Measurements from ENCODE around the gene HOXC10.

DNA sequence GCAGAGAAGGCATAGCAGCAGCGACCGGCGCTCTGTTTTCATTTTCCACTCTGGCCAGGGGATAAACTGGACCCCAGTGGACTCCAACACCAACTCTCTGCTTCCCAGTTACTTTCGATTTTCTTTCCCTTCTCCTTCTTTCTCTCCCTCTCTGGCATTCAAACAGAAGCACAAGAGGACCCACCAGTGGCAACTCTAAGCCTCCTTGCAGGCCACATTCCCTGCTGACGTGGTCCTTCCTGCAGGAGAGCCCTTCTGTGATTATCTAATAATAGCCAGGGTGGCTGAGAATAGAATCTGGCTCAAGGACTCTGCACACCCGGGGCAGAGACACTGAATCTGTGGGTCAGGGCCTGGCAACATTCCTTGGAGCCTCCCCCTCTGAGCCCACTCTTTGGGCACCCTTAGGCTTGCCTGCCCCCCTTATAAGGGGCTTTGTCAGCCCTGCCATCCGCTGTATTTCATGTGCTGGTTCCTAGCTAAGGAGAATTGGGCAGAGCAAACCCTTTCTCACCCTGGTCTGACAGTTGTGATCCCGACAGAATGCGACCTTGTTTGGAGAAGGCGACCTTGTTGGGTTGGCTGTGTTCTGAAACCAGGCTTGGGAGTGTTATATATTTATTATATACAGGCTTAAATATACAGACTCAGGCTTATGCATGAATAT is 35.1 kb downstream of the HOXC10 start:
- TF ChIP-seq POLR2A (IDR thresholded peaks at IDR 0.05) = no peak
- TF ChIP-seq, protein P1, sequence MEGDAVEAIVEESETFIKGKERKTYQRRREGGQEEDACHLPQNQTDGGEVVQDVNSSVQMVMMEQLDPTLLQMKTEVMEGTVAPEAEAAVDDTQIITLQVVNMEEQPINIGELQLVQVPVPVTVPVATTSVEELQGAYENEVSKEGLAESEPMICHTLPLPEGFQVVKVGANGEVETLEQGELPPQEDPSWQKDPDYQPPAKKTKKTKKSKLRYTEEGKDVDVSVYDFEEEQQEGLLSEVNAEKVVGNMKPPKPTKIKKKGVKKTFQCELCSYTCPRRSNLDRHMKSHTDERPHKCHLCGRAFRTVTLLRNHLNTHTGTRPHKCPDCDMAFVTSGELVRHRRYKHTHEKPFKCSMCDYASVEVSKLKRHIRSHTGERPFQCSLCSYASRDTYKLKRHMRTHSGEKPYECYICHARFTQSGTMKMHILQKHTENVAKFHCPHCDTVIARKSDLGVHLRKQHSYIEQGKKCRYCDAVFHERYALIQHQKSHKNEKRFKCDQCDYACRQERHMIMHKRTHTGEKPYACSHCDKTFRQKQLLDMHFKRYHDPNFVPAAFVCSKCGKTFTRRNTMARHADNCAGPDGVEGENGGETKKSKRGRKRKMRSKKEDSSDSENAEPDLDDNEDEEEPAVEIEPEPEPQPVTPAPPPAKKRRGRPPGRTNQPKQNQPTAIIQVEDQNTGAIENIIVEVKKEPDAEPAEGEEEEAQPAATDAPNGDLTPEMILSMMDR (IDR thresholded peaks at IDR 0.05) = no peak
